ENCODE results near the gene SLC38A11. TPM values are rescaled to one million over a fixed set of nuclear protein-coding genes. Genes with fewer than 3 reads are reported as not detected.

Gene SLC38A11
- total RNA-seq, 1 experiment from 2014 or later = not detected

- intact Hi-C loops (cut with micrococcal nuclease) = loop anchor here (5.0 kb wide), 1 partner anchor 56 kb away; the partner anchor contains the start of gene COBLL1
- Histone ChIP-seq H3K9ac (ENCODE audit: low read length) (no peak overlapping the region), H4K20me1 (ENCODE audit: insufficient read depth) (no peaks in the 10 kb centered on the region), H3K27ac (ENCODE audit: low read depth, low read length) (no peak overlapping the region), H3K4me2 (ENCODE audit: low read length) (no peak overlapping the region), H3K4me1 (ENCODE audit: control insufficient read depth in 1 of 2, insufficient read depth in 2 of 2, low read length in 2 of 2) (peaks cover 3 to 12% of the 10 kb centered on the region in 2 experiments; a peak in 3 of 4 replicates), H3K79me2 (ENCODE audit: insufficient read depth, low read length) (no peaks in the 10 kb centered on the region), H3K9me2 (ENCODE audit: insufficient read depth) (no peaks in the 10 kb centered on the region), H3K27me3 (ENCODE audit: insufficient read depth, low read length) (no peaks in the 10 kb centered on the region), H2AFZ (ENCODE audit: low read depth, low read length, poor library complexity, severe bottlenecking) (peak overlapping the region; percentile 13), H3K36me3 (ENCODE audit: control insufficient read depth in 1 of 2, insufficient read depth in 2 of 2, low read length in 2 of 2) (no peaks in the 10 kb centered on the region), H3K9me3 (ENCODE audit: control insufficient read depth in 1 of 2, insufficient read depth in 1 of 2, low read depth in 1 of 2, low read length in 2 of 2) (no peaks in the 10 kb centered on the region), H3K4me3 (replicated peaks in 1 of 2; ENCODE audit: low read depth in 1 of 2, low read length in 2 of 2) (no peak overlapping the region)
- CTCF ChIA-PET = no interaction called here
- RAD21 ChIA-PET (ENCODE audit: low non-redundant PET in 1 of 2, low total read pairs in 2 of 2, uncharacterized antibody in 2 of 2, unreplicated experiment in 2 of 2) = no interaction called here
- TF ChIP-seq CTCF (IDR thresholded peaks at IDR 0.05 in 2 of 3, conservative IDR thresholded peaks at IDR 0.05 in 1 of 3; ENCODE audit: borderline replicate concordance in 1 of 3, insufficient read depth in 1 of 3, low read depth in 2 of 3, low read length in 2 of 3) (no peak), EGR1 (IDR thresholded peaks at IDR 0.05; ENCODE audit: low read depth) (no peak), CEBPB (IDR thresholded peaks at IDR 0.05; ENCODE audit: low read depth) (no peak), ATF3 (IDR thresholded peaks at IDR 0.05) (no peak), SIN3A (IDR thresholded peaks at IDR 0.05; ENCODE audit: low read depth) (no peak), ZBTB33 (IDR thresholded peaks at IDR 0.05; ENCODE audit: extremely low read depth, insufficient replicate concordance, low read length) (no peak), FOSL1 (IDR thresholded peaks at IDR 0.05; ENCODE audit: low read depth) (no peak), YY1 (IDR thresholded peaks at IDR 0.05; ENCODE audit: extremely low read depth, insufficient replicate concordance, low read depth, low read length) (no peak), MAX (IDR thresholded peaks at IDR 0.05) (no peak), EZH2 (IDR thresholded peaks at IDR 0.05) (no peak), ELF1 (IDR thresholded peaks at IDR 0.05; ENCODE audit: borderline replicate concordance, low read depth) (no peak), JUND (IDR thresholded peaks at IDR 0.05) (no peak), RAD21 (IDR thresholded peaks at IDR 0.05; ENCODE audit: low read depth) (no peak)
- ATAC-seq (no peak), DNase-seq (ENCODE audit: low read depth, low spot score) (no peak)
- POLR2A ChIA-PET = no interaction called here
- BruUV-seq (replicated peaks) = no TSS peak
These were observed 56.9 kb downstream of the SLC38A11 start for GRCh38 chr2:164898475-164898874.

Data from HCT116 (cell line).